ENCODE results near the gene TGFBRAP1.

- TF ChIP-seq CTCF (IDR thresholded peaks at IDR 0.05) (no peak), EZH2 (IDR thresholded peaks at IDR 0.05) (no peak)
Observed at GRCh38 chr2:105297216-105297615, 32.3 kb downstream of the TGFBRAP1 start.
